ENCODE measurements around the gene BAX. TPM values are rescaled to one million over a fixed set of nuclear protein-coding genes. Genes with fewer than 3 reads are reported as not detected.

BAX gene
- total and polyA plus RNA-seq, 9 of the 15 experiments (the other 6 are each of a cell fraction or from before 2014, with no cell fraction given) = 3.2 to 95.4 (median 44.5) TPM

DNA sequence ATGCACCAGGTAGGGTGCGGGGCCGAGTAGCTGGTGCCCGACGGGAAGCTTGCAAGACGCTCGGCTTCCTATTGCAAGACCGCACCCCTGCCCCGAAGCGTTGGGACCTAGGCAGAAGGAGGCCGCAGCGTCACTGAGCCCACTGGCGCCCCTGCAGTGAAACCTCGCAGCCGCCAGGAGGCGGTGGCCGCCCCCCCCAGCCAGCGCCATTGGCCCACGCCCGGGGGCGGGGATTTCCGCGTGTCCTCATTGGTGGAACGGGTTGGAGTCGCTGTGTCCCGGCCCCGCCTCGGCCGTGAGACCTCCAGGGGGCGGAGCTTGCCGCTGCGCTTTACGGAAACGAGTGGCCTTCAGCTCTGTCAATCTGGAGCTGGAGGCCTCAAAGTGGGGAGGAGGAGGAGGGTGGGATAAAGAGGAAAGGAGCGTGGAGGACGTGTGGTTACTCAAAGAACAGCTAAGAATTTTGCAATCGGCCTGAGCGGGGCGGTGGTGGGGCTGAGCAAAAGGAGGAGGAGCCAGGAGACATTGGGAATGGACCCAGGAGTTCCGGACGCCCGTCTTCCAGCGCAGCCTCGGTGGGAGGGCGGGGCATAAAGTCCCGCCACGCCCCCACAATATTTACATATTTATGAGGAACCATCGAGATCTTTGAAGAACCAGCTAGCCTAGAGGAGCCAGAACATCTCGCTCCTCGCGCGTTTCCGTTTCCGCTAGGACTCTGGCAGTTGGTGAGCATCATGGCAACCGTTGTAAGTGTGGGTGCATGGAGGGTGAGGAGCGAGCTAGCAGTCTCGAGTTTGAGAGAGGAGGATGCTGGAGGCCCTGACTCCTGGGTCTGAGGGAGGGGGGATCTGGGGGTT is 38.7 kb downstream of the BAX start, which contains the start of the genes GYS1 and RUVBL2 (continued):
- TF ChIP-seq, protein P1, sequence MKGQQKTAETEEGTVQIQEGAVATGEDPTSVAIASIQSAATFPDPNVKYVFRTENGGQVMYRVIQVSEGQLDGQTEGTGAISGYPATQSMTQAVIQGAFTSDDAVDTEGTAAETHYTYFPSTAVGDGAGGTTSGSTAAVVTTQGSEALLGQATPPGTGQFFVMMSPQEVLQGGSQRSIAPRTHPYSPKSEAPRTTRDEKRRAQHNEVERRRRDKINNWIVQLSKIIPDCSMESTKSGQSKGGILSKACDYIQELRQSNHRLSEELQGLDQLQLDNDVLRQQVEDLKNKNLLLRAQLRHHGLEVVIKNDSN (CRISPR knock-in tag; IDR thresholded peaks at IDR 0.05) = peak; percentile 40; the same call in 1 of the 2 replicates
- TF ChIP-seq PML (IDR thresholded peaks at IDR 0.05; ENCODE audit: low read length) (peak; percentile 82), RBM17 (IDR thresholded peaks at IDR 0.05; ENCODE audit: borderline replicate concordance, low read depth, low read length) (no peak), CHD4 (IDR thresholded peaks at IDR 0.05; ENCODE audit: insufficient read depth, insufficient replicate concordance, low read depth, low read length, poor library complexity, severe bottlenecking) (no peak), DMBX1 (CRISPR knock-in tag; IDR thresholded peaks at IDR 0.05; ENCODE audit: borderline replicate concordance) (no peak), RBM15 (IDR thresholded peaks at IDR 0.05; ENCODE audit: insufficient read depth, low read length) (no peak), IRF2 (CRISPR knock-in tag; IDR thresholded peaks at IDR 0.05) (no peak), ZNF778 (CRISPR knock-in tag; IDR thresholded peaks at IDR 0.05) (no peak), ZNF354B (CRISPR knock-in tag; IDR thresholded peaks at IDR 0.05) (no peak), ZNF12 (CRISPR knock-in tag; IDR thresholded peaks at IDR 0.05) (0 out of 2 replicates have a peak, but pooled peaks have one; percentile 8)
- TF ChIP-seq, protein P2, sequence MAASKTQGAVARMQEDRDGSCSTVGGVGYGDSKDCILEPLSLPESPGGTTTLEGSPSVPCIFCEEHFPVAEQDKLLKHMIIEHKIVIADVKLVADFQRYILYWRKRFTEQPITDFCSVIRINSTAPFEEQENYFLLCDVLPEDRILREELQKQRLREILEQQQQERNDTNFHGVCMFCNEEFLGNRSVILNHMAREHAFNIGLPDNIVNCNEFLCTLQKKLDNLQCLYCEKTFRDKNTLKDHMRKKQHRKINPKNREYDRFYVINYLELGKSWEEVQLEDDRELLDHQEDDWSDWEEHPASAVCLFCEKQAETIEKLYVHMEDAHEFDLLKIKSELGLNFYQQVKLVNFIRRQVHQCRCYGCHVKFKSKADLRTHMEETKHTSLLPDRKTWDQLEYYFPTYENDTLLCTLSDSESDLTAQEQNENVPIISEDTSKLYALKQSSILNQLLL (CRISPR knock-in tag; IDR thresholded peaks at IDR 0.05; ENCODE audit: borderline replicate concordance) = no peak
- TF ChIP-seq, protein P3, sequence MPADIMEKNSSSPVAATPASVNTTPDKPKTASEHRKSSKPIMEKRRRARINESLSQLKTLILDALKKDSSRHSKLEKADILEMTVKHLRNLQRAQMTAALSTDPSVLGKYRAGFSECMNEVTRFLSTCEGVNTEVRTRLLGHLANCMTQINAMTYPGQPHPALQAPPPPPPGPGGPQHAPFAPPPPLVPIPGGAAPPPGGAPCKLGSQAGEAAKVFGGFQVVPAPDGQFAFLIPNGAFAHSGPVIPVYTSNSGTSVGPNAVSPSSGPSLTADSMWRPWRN (IDR thresholded peaks at IDR 0.05; ENCODE audit: low read depth) = no peak
- TF ChIP-seq, protein P4, sequence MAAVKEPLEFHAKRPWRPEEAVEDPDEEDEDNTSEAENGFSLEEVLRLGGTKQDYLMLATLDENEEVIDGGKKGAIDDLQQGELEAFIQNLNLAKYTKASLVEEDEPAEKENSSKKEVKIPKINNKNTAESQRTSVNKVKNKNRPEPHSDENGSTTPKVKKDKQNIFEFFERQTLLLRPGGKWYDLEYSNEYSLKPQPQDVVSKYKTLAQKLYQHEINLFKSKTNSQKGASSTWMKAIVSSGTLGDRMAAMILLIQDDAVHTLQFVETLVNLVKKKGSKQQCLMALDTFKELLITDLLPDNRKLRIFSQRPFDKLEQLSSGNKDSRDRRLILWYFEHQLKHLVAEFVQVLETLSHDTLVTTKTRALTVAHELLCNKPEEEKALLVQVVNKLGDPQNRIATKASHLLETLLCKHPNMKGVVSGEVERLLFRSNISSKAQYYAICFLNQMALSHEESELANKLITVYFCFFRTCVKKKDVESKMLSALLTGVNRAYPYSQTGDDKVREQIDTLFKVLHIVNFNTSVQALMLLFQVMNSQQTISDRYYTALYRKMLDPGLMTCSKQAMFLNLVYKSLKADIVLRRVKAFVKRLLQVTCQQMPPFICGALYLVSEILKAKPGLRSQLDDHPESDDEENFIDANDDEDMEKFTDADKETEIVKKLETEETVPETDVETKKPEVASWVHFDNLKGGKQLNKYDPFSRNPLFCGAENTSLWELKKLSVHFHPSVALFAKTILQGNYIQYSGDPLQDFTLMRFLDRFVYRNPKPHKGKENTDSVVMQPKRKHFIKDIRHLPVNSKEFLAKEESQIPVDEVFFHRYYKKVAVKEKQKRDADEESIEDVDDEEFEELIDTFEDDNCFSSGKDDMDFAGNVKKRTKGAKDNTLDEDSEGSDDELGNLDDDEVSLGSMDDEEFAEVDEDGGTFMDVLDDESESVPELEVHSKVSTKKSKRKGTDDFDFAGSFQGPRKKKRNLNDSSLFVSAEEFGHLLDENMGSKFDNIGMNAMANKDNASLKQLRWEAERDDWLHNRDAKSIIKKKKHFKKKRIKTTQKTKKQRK (IDR thresholded peaks at IDR 0.05; ENCODE audit: borderline replicate concordance, low read depth, low read length) = no peak
- TF ChIP-seq, protein P5, sequence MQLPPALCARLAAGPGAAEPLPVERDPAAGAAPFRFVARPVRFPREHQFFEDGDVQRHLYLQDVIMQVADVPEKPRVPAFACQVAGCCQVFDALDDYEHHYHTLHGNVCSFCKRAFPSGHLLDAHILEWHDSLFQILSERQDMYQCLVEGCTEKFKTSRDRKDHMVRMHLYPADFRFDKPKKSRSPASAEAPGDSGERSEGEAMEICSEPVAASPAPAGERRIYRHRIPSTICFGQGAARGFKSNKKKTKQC (CRISPR knock-in tag; IDR thresholded peaks at IDR 0.05) = peak; percentile 13
- TF ChIP-seq, protein P6, sequence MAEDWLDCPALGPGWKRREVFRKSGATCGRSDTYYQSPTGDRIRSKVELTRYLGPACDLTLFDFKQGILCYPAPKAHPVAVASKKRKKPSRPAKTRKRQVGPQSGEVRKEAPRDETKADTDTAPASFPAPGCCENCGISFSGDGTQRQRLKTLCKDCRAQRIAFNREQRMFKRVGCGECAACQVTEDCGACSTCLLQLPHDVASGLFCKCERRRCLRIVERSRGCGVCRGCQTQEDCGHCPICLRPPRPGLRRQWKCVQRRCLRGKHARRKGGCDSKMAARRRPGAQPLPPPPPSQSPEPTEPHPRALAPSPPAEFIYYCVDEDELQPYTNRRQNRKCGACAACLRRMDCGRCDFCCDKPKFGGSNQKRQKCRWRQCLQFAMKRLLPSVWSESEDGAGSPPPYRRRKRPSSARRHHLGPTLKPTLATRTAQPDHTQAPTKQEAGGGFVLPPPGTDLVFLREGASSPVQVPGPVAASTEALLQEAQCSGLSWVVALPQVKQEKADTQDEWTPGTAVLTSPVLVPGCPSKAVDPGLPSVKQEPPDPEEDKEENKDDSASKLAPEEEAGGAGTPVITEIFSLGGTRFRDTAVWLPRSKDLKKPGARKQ (CRISPR knock-in tag; IDR thresholded peaks at IDR 0.05) = no peak
